Measurements from ENCODE around the gene TDRD12.

Gene TDRD12

DNA sequence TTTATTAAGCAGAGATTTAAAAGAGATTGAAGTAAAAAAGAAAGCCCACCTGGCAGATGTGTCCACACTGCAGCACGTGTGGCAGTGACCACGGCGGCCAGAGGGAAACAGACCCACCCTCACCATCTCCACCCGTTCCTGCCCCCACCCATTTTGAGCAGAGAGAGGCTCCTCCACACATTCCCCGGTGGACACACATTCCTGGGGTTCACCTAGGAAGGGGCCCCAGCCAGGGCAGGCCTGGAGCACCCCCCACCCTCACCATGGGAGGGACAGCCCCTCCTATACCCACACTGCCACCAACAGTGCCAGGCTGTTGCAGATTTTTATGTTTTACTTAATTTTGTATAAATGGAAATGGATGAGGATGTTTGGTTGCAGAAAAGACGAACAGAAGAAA, 95.1 kb downstream of the TDRD12 start:
- TF ChIP-seq, protein P1, sequence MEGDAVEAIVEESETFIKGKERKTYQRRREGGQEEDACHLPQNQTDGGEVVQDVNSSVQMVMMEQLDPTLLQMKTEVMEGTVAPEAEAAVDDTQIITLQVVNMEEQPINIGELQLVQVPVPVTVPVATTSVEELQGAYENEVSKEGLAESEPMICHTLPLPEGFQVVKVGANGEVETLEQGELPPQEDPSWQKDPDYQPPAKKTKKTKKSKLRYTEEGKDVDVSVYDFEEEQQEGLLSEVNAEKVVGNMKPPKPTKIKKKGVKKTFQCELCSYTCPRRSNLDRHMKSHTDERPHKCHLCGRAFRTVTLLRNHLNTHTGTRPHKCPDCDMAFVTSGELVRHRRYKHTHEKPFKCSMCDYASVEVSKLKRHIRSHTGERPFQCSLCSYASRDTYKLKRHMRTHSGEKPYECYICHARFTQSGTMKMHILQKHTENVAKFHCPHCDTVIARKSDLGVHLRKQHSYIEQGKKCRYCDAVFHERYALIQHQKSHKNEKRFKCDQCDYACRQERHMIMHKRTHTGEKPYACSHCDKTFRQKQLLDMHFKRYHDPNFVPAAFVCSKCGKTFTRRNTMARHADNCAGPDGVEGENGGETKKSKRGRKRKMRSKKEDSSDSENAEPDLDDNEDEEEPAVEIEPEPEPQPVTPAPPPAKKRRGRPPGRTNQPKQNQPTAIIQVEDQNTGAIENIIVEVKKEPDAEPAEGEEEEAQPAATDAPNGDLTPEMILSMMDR (IDR thresholded peaks at IDR 0.05; ENCODE audit: unreplicated experiment in 3 of 3) = no peak
- Mint-ChIP-seq H3K36me3 (ENCODE audit: low read depth) (no peaks in the 10 kb centered on the region), H3K27ac (no peak overlapping the region), H3K4me3 (no peak overlapping the region), H3K9me3 (no peaks in the 10 kb centered on the region), H3K4me1 (peaks cover 5% of the 10 kb centered on the region), H3K27me3 (ENCODE audit: low read depth) (peaks cover 10% of the 10 kb centered on the region)

DNA sequence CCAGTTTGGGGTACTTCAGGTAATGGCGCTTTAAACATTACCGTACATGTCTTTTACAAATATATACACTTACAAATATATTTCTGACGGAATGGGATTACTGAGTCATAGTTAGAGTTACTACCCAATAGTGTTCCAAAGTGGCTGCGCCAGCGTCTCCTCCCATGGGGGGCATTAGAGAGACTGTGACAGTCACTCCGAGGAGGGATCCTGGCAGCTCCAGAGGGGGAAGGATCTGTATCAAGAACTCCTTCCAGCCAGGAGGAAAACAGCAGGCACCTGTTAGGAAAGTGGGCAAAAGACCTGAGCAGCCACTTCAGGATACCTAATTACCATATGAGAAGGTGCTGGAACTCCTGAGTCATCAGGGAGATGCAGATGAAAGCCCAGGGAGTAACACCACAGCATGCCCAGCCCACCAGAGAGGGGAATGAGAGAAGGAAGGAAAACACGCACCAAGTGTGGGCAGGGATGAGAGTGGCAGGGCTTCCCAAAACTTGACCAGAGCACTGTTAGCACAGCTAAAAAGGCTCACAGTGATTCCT, 97.1 kb downstream of the TDRD12 start:
- Mint-ChIP-seq H3K4me3 (no peak overlapping the region), H3K9me3 (no peaks in the 10 kb centered on the region), H3K27ac (no peak overlapping the region), H3K36me3 (ENCODE audit: low read depth) (no peaks in the 10 kb centered on the region), H3K27me3 (ENCODE audit: low read depth) (peaks cover 16% of the 10 kb centered on the region), H3K4me1 (peaks cover 5% of the 10 kb centered on the region)
- TF ChIP-seq, protein P1 (IDR thresholded peaks at IDR 0.05; ENCODE audit: unreplicated experiment in 3 of 3) = no peak

DNA sequence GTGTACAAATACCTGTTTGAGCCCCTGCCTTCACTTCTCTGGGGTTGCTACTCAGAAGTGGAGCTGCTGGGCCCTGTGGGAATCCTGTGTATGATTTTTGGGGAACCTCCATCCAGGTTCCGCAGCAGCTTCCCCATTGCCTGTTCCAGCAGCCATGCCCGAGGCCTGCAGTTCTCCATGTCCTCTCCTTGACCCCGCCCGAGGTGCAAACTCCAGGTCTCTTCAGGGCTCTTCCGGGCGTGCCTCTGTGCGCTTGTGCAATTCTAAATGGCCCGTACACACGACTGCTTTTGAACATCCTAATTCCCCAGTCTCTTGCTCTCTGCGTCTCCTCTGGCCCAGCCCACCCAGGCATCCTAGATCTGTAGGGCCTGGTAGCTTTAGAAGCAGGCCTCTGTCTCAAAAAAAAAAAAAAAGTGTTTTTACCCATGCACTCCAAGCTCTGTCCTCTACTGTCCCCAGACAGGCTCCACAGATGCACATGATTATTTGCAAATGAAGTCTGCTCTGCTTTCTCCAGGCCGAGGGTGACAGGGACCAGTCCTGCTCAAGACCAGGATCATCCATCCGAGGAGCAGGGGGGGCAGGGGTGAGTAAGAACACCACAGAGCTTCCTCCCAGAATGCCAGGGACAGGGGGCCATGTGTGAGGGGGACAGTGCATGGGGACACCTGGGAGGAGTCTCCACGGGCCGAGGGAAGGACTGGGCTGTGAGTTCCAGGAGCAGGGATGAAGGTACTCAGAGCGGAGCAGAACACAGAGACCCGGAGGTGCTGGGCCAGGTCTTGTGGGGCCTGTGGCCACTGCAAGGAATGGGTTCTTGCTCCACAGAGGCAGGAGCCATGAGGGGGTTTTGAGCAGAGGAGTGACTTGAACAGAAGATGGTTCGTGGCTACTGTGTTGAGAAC, 98.3 kb downstream of the TDRD12 start:
- peaks cover 5% of the 10 kb centered on the region for H3K4me1 Mint-ChIP-seq
- H3K36me3 Mint-ChIP-seq (ENCODE audit: low read depth) = no peaks in the 10 kb centered on the region
- H3K4me3 Mint-ChIP-seq = no peak overlapping the region
- H3K27me3 Mint-ChIP-seq (ENCODE audit: low read depth) = peaks cover 18% of the 10 kb centered on the region
- TF ChIP-seq, protein P1 (IDR thresholded peaks at IDR 0.05; ENCODE audit: unreplicated experiment in 3 of 3) = no peak
- no peaks in the 10 kb centered on the region for H3K9me3 Mint-ChIP-seq
- peak overlapping the region in 1 of 3 experiments; percentile 35 for H3K27ac Mint-ChIP-seq

DNA sequence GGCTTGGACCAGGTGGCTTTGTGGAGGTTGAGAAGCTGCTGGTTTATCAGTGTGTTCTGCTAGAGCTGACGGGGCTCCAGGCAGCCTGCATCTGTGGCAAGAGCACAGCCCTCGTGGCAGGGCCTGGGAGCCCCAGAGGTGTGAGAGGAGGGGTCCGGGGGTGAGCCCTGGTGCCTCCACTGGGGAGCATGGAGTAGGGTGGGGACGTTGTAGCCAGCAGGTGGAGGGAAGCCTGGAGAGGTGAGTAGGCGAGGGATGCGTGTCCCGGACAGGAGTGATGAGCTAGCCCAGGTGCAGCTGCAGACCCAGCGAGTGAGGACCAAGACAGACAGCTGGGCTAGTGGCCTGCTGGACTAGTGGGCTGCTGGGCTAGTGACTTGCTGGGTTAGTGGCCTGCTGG, 99.0 kb downstream of the TDRD12 start:
- Mint-ChIP-seq H3K4me1 (peaks cover 5% of the 10 kb centered on the region), H3K27me3 (ENCODE audit: low read depth) (peaks cover 20% of the 10 kb centered on the region), H3K4me3 (no peak overlapping the region), H3K27ac (no peak overlapping the region), H3K9me3 (no peaks in the 10 kb centered on the region), H3K36me3 (ENCODE audit: low read depth) (no peaks in the 10 kb centered on the region)
- TF ChIP-seq, protein P1 (IDR thresholded peaks at IDR 0.05; ENCODE audit: unreplicated experiment in 3 of 3) = no peak

DNA sequence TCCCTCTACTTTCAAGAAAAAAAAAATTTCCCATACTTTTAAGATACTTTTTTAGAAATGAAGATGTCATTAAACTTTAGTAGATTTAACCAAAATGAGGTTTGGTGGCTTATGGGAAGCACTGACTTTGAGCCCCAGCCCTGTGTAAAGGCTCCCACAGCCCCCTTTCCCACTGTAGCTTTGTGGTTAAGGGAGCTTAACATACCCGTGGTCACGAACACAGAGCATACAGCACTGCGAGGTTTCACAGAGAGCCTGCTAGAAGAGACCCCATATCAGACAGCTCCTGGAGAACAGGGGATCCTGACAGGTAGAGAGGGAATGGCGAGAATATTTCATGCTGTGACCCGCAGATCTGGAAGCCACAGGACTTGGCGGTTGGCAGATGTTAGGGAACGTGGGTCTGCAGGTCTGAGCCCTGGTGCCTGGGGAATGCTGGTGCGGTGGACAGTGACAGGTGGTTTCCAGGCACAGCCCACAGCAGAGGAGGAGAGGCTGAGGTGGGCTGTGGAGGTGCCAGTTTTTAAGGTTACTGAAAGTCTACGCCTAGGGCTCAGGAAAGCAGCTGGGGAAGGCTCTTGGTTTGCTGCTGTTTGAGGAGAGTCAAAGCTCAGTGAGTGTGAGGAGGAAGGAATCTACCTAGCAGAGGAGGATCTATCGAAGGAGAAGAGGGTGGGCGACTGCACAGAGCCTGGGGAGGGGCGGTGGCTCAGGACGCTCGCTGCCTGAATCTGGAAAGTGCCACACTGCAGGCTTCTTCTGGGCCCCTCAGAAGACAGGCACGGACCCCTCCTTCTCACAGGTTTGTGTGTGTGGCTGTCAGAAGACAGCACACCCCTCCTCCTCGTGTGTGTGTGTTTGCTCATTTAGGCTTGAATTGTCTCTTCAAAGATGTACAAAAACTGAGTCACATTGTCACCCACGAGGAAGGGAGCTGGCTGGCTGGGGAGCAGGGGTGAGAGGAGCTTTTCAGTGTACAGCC, 100.1 kb downstream of the TDRD12 start:
- TF ChIP-seq, protein P1 (IDR thresholded peaks at IDR 0.05; ENCODE audit: unreplicated experiment in 3 of 3) = no peak
- no peaks in the 10 kb centered on the region for H3K9me3 Mint-ChIP-seq
- no peak overlapping the region for H3K4me3 Mint-ChIP-seq
- peaks cover 20% of the 10 kb centered on the region for H3K27me3 Mint-ChIP-seq (ENCODE audit: low read depth)
- H3K4me1 Mint-ChIP-seq = peaks cover 7% of the 10 kb centered on the region
- H3K36me3 Mint-ChIP-seq (ENCODE audit: low read depth) = no peaks in the 10 kb centered on the region
- no peak overlapping the region for H3K27ac Mint-ChIP-seq

Data from nephron (organoid).